NCI-H1105 treated with DMSO at 0.1 percent for 48 hours (cell line): ENCODE results near the gene ATXN1.

Experiments
- DNase-seq: peaks from one replicate; lab custom pipeline; 2025; lab: John Stamatoyannopoulos, UW

ATXN1 gene

GRCh38 chr6:16249971-16250370 lies 511.3 kb downstream of the ATXN1 start:
- DNase-seq = peak; percentile 54
